NCI-H128 (cell line): Measurements from ENCODE around the gene TRPM2.

Experiments used
- DNase-seq: peaks from one replicate; lab custom pipeline; 2025; ENCODE audit not compliant: unreplicated experiment; lab: John Stamatoyannopoulos, UW

Gene TRPM2

GRCh38 chr21:44321846-44322450 is 31.5 kb upstream of the TRPM2 start:
- DNase-seq, result no peak

DNA sequence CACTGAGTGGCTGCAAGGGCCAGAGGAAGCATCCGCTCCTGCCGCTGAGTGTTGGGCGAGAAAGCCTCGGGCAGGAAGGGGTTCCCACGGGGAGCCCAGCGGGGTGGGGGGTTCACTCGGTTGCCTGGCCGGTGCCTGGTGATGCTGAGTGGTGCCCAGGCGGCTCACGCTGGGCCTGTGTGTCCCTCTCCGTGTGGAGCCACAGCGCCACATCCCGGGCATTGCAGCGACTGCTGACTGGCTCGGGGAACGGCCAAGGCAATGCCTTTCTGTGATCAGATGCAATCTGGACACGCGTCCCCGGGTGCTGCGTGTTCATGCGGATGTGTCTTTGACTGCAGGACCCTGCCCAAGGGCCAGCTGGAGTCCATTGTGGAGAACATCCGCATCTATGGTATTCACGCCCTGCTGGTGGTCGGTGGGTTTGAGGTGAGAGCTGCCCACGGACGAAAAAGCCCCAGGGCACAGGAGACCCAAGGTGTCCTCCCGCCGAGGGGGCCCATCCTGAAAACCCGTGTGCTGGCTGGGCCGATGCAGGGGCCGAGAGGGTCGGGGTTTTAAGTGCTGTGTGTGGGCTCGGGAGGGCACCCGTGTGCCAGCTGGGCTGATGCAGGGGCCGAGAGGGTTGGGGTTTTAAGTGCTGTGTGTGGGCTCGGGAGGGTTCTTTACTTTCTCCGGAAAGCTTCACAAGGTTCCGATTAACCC is 30.6 kb upstream of the TRPM2 start:
- DNase-seq, result no peak

- no peak for DNase-seq
Measured at GRCh38 chr21:44323591-44323990, 29.8 kb upstream of the TRPM2 start.

DNA sequence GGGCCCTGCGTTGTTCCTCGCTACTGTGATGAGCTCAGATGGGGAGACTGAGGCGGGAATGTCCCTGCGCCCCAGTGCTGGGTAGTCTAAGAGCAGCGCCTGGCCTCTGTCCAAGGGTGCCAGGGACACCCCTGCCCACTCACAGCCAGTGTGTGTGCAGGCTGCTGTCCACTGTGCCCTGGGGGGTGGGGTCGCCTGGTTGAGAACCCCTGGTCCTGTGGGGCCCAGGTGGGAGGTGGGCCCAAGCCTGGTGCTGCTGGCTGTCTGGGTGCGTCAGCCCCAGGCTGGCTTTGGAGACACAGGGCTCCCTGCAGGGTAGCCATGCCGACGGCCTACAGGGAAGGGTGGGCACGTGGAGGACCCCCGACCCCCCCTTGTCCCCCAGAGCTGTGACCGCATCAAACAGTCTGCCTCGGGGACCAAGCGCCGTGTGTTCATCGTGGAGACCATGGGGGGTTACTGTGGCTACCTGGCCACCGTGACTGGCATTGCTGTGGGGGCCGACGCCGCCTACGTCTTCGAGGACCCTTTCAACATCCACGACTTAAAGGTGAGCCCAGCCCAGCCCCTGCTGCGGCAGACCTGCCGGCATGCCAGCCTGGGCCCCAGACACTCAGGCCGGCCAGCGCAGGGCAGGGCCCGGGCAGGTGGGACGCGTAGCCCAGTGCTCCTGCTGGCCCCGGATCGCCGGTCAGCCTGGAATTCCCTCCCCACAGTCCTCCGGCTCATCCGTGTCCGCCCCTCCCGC is 29.1 kb upstream of the TRPM2 start:
- no peak for DNase-seq

DNA sequence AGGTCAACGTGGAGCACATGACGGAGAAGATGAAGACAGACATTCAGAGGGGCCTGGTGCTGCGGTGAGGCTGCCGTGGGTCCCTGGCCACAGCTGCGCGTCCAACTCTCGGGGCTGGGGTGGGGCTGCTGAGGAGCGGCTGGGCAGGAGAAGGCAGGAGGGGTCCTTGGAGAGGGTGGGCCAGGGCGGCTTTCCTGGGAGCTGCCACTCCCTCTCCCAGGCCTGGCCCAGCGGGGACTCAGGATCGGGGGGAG is 28.6 kb upstream of the TRPM2 start:
- no peak for DNase-seq

DNA sequence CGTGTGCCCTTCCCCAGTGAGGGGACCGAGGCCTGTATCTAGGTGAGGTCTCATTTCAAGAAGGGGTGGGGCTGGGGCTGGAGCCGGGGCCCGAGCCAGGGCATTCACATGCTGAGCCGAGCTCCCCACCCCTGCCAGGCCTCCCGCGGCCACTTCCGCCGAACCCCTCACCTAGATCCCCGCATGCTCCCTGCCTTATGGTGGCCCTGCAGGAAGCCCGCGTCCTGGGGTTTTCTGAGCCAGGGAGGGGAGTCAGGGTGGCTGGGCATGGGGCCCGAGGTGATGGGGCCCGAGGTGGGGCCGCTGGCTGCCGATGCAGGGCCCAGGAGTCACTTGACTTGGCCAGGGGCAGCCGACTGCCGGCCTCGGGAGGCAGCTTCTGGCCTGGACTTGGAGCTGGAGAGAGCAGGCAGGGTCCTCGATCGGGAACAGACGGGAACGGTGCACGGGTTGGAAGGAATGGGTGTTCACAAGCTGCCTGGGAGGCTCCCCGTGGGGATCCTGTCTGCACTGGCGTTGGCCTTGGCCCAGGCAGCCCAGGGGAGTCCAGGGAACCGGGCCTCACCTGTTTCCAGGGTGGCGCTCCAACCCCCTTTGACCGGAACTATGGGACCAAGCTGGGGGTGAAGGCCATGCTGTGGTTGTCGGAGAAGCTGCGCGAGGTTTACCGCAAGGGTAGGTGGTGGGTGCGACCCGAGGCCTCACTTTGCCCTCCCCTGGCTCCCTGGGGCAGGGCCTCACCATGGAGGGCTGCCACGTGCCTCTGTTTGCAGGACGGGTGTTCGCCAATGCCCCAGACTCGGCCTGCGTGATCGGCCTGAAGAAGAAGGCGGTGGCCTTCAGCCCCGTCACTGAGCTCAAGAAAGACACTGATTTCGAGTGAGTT is 27.8 kb upstream of the TRPM2 start:
- no peak for DNase-seq

GRCh38 chr21:44326272-44326647 is 27.2 kb upstream of the TRPM2 start:
- DNase-seq, result no peak

GRCh38 chr21:44326716-44327602 is 26.5 kb upstream of the TRPM2 start:
- no peak for DNase-seq

DNA sequence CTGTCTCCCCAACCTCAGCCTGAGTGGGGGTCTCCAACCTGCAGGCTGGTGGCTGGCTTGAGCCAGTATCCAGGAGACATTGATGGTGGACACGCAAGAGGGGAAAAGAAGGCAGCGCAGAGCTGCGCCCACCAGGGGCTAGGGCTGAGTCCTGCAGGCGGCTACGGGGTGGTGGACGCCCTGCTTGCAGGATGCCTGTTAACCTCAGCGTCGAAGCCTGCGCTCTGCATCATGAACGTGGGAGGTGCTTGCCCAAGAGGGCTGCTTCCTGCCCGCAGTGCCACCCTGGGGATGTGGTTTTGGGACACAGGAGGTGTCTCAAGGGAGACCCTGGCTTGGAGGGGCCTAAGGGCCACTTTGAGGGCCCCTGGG is 25.8 kb upstream of the TRPM2 start:
- DNase-seq, result no peak

GRCh38 chr21:44328242-44328895 is 25.1 kb upstream of the TRPM2 start:
- no peak for DNase-seq

DNA sequence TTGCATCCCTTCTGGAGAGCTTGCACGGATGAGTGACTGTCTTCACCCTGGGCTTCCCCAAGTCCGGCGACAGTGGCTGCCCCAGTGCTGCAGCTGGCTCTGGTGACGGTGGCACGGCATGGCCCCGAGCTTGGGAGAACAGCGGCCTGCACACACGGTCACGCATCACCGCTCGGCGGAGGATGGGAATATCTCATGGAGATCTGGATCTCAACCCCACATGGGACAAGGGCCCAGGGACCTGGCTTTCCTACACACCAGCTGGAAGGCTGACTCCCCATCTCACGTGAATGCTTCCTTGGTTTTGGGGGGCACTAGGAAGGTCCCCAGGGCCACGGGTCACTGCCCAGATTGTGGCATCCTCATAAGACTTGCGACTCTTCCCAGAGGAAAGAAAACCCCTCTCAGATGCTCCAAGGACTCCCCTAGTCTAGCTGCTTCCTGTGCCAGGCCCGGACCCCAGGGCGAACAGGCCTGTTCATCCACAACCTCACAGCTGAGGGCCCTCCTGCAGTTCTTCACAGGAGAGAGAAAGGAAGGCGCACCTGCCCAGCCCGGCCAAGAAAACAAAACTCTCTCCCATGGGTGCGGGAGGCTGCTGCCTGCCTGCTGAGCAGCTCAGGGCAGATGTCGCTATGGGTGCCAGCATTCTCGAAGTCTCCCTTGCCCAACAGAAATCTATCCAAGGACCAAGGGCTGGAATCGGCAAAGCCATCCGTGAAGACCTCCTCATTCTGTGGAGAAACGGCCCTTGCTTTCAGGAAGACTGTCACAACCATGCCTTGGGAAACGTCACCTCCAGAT is 24.1 kb upstream of the TRPM2 start:
- no peak for DNase-seq

DNA sequence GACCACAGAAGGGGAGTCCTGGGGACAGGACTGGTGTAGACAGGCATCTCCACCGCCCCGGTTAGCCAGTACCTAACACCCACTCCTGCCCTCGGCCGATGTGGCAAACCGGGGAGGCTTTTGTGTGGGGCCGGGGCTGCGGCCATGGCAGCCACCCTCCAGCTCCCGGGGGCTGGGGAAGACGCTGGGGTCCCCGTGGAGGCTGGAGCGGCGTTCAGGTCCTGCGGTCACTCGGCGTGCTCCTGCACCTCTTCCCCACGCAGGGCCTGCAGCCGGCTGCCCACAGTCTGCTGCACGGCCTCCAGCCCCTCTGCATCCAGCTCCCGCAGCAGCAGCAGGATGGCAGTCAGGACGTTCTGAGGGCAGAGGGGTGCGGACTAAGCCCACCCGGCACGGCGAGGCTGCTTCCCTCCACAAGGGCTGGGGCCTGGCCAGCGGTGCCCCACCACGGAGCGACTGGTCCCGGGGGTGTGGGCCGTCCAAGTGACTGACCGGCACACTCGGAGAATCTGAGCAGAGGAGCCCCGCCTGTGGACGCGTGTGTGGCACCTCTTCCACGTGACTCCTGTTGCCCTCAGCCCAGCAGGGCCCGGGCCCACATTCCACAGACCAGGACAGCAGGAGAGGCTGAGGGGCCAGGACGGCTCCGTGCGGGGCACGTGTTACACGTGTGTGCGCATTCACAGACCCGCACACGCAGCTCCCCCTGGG is 23.3 kb upstream of the TRPM2 start:
- no peak for DNase-seq

- no peak for DNase-seq
Measured at GRCh38 chr21:44330698-44331097, 22.7 kb upstream of the TRPM2 start.

- DNase-seq, result no peak
Measured at GRCh38 chr21:44331209-44331608, 22.2 kb upstream of the TRPM2 start.

- DNase-seq, result no peak
Measured at GRCh38 chr21:44331650-44332307, 21.6 kb upstream of the TRPM2 start.

- DNase-seq, result no peak
Measured at GRCh38 chr21:44332383-44332782, 21.0 kb upstream of the TRPM2 start.

DNA sequence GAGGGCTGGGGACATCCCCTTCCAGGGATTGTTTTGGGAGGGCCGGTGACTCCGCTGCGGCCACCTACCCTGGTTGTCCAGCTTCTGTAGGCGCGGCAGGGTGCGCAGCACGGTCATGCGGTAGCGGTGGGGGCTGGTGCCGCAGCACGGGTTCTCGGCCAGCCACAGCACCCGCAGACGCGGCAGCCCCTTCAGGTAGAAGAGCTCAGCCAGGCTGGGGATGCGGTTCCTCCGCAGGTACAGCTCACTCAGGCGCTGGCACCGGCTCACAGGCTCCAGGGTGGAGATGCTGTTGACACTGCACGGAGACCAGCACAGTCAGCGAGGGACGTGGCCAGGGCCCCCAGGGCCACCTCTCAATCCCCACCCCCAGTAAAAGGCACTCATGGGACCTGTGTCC is 20.5 kb upstream of the TRPM2 start:
- DNase-seq, result no peak
